PC-9 (cell line): ENCODE data around the gene HCST. TPM values are rescaled to one million over a fixed set of nuclear protein-coding genes. Genes with fewer than 3 reads are reported as not detected.
A peak's percentile ranks its signal among the peaks of the same experiment; 100 is the strongest.

Experiments
- BruUV-seq: library from RNA; stranded (reverse); fragments of 400-500 nt; replicated peaks from 2 replicates; lab custom pipeline; 2021; lab: Mats Ljungman, UMichigan
- CTCF ChIA-PET: fragments of 300-600 bp; sonication (Branson Sonifier 250); formaldehyde crosslinking; loops from one replicate; lab custom pipeline; 2022; ENCODE audit warnings: antibody characterized with exemption; lab: Charles Lee
- POLR2A ChIA-PET: fragments of 300-600 bp; sonication (Branson Sonifier 250); formaldehyde crosslinking; loops from one replicate; lab custom pipeline; 2022; ENCODE audit warnings: antibody characterized with exemption; ENCODE audit not compliant: unreplicated experiment; lab: Charles Lee
- DNase-seq, 2 experiments: peaks; one replicate each; pipeline versions ENCODE4 v3.0.0 to v3.0.0-alpha.2; 2015 to 2022; ENCODE audit warnings: mixed read lengths in 1 of 2
- H2AFZ ChIP-seq: fragments of 200-600 bp; sonication (generic); 2 replicates; pipeline ENCODE4 v1.8.1; 2017; ENCODE audit warnings: antibody characterized with exemption
- H3F3A ChIP-seq: fragments of 200-600 bp; sonication (generic); 2 replicates; pipeline ENCODE4 v1.8.1; 2017; ENCODE audit warnings: antibody characterized with exemption, mild to moderate bottlenecking, low read depth; ENCODE audit not compliant: insufficient read depth
- H3K27ac ChIP-seq: fragments of 200-600 bp; sonication (generic); 2 replicates; pipeline ENCODE4 v1.6.1; 2016; ENCODE audit warnings: mixed run types
- H3K27me3 ChIP-seq: fragments of 200-600 bp; sonication (generic); 2 replicates; pipeline ENCODE4 v1.6.1; 2016; ENCODE audit warnings: low read depth, mixed run types; ENCODE audit not compliant: insufficient read depth
- H3K36me3 ChIP-seq: fragments of 200-600 bp; sonication (generic); 2 replicates; pipeline ENCODE4 v1.6.1; 2016; ENCODE audit warnings: low read depth, mixed run types
- H3K4me1 ChIP-seq: fragments of 200-600 bp; sonication (generic); replicated peaks from 2 replicates; pipeline ENCODE4 v1.6.1; 2016; ENCODE audit warnings: mixed run types; ENCODE audit not compliant: insufficient read depth
- H3K4me2 ChIP-seq: fragments of 200-600 bp; sonication (generic); 2 replicates; pipeline ENCODE4 v1.6.1; 2017; ENCODE audit warnings: mixed run types
- H3K4me3 ChIP-seq: fragments of 200-600 bp; sonication (generic); 2 replicates; pipeline ENCODE4 v1.6.1; 2016; ENCODE audit warnings: mixed run types
- H3K79me2 ChIP-seq: fragments of 200-600 bp; sonication (generic); 2 replicates; pipeline ENCODE4 v1.6.1; 2017; ENCODE audit warnings: low read depth, mixed run types
- H3K9me2 ChIP-seq: fragments of 200-600 bp; sonication (generic); 2 replicates; pipeline ENCODE4 v1.8.1; 2017; ENCODE audit warnings: mild to moderate bottlenecking; ENCODE audit not compliant: insufficient read depth
- H3K9me3 ChIP-seq: fragments of 200-600 bp; sonication (generic); 2 replicates; pipeline ENCODE4 v1.8.1; 2016; ENCODE audit warnings: low read depth; ENCODE audit not compliant: insufficient read depth
- H4K20me1 ChIP-seq: fragments of 200-600 bp; sonication (generic); 2 replicates; pipeline ENCODE4 v1.8.1; 2017; ENCODE audit not compliant: insufficient read depth
- EZH2 ChIP-seq: fragments of 200-600 bp; sonication (generic); IDR thresholded peaks from 2 replicates; pipeline ENCODE4 v1.8.0; 2017; ENCODE audit warnings: antibody characterized with exemption, low read depth
- intact Hi-C: fragments of 100-400 bp; cut with micrococcal nuclease; formaldehyde crosslinking; loops from one replicate; pipeline ENCODE4 v1.10.0; 2022; ENCODE audit not compliant: unreplicated experiment
- total RNA-seq: library from RNA; stranded (reverse); gene quantifications from 2 replicates; pipeline ENCODE4 v1.2.3, GENCODE V29; 2021
- TF ChIP-seq, protein P1 (sequence below): fragments of 200-600 bp; sonication (generic); conservative IDR thresholded peaks from 2 replicates; pipeline ENCODE4 v1.6.1; 2017; ENCODE audit warnings: mixed run types, antibody characterized with exemption, mild to moderate bottlenecking, moderate library complexity

The HCST gene
- total RNA-seq, 1 experiment from 2014 or later = 1.8 TPM

DNA sequence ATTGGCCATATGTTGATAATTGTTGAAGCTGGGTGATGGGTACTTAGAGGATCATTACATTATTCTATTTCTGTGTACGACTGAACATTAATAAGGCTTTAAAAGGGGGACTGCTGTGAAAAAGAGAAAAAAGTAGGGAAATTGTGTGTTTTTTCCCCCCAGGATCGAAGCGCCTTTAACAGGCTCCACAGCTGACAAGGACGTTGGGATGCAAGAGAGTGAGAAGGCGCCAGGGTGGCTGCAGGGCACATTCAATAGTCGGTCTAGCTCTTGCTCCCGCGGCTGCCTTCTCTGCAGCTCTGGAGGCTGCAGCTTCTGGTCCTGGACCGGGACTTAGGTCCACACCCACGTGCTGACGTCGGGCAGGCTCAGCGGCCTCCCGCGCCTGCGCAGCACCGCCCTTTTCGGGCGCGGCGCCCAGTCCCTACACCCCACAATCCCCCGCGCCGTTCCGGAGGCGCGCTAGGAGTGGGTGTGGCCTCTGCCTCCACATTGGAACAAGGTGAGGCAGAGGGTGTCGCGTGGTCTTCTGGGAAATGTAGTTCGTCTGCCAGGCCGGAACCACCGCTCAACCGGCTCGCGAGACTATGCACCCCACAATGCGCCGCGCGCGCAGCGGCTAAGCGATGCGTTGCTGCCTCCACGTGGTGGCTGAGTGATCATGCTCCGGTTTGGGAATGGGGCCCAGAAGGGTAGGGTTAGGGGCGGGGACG is 29.0 kb downstream of the HCST start:
- no peaks in the 10 kb centered on the region for H4K20me1 ChIP-seq
- ChIA-PET POLR2A (interaction anchor here (0.5 to 0.6 kb wide), 5 partner anchors 10 to 186 kb away, joined by 3 to 10 read pairs (median 6); partner anchors contain the start of genes LIN37, PSENEN and U2AF1L4), CTCF (interaction anchor here (0.5 to 0.9 kb wide), 9 partner anchors 13 to 558 kb away, joined by 3 to 7 read pairs (median 3); partner anchors contain the start of genes LIN37 and ZNF566)
- no peaks in the 10 kb centered on the region for H3K36me3 ChIP-seq
- H3K27me3 ChIP-seq = peaks cover 13% of the 10 kb centered on the region
- H3K27ac ChIP-seq = no peak overlapping the region
- no peaks in the 10 kb centered on the region for H3K9me3 ChIP-seq
- peaks cover 16% of the 10 kb centered on the region for H3K4me1 ChIP-seq
- BruUV-seq = no TSS peak
- H3F3A ChIP-seq = peaks cover 9% of the 10 kb centered on the region; the same call in 1 of the 2 replicates
- intact Hi-C loops = loop anchor here (1.0 to 10.0 kb wide), 7 partner anchors 31 to 617 kb away; partner anchors contain the start of genes LIN37, NFKBID and TMEM147
- no peaks in the 10 kb centered on the region for H3K9me2 ChIP-seq
- DNase-seq = peak; percentile 96 to 99
- peak overlapping the region; percentile 55 for H3K4me3 ChIP-seq
- peak overlapping the region; percentile 81 for H2AFZ ChIP-seq
- H3K79me2 ChIP-seq = no peaks in the 10 kb centered on the region
- TF ChIP-seq EZH2 = no peak
- TF ChIP-seq, protein P1, sequence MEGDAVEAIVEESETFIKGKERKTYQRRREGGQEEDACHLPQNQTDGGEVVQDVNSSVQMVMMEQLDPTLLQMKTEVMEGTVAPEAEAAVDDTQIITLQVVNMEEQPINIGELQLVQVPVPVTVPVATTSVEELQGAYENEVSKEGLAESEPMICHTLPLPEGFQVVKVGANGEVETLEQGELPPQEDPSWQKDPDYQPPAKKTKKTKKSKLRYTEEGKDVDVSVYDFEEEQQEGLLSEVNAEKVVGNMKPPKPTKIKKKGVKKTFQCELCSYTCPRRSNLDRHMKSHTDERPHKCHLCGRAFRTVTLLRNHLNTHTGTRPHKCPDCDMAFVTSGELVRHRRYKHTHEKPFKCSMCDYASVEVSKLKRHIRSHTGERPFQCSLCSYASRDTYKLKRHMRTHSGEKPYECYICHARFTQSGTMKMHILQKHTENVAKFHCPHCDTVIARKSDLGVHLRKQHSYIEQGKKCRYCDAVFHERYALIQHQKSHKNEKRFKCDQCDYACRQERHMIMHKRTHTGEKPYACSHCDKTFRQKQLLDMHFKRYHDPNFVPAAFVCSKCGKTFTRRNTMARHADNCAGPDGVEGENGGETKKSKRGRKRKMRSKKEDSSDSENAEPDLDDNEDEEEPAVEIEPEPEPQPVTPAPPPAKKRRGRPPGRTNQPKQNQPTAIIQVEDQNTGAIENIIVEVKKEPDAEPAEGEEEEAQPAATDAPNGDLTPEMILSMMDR = peak; percentile 80
- H3K4me2 ChIP-seq = peak overlapping the region; percentile 92

DNA sequence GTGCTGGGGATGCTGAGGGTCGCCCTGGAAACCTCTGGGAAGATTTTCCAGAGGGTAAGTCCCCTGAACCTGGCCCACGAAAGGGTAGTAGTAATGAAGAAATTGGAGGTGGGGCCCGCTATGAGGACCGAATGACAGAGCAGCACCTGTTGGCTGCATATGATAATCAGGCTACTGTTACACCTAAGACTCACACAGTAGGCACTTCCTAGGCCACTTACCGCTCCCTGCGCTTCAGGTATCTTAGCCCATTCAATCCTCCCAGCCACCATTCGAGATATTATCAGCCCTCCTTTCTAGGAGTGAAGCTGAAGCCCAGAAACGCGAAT is 29.5 kb downstream of the HCST start:
- no peak overlapping the region for H3K27ac ChIP-seq
- no peak for TF ChIP-seq EZH2
- TF ChIP-seq, protein P1 = peak; percentile 13; the same call in 1 of the 2 replicates
- no peaks in the 10 kb centered on the region for H3K9me3 ChIP-seq
- peaks cover 17% of the 10 kb centered on the region for H3K4me1 ChIP-seq
- H3K9me2 ChIP-seq = no peaks in the 10 kb centered on the region
- H3K27me3 ChIP-seq = peaks cover 9% of the 10 kb centered on the region; the same call in 1 of the 2 replicates
- BruUV-seq = no TSS peak
- H3K4me3 ChIP-seq = peak overlapping the region; percentile 7; the same call in 1 of the 2 replicates
- DNase-seq = no peak
- no peaks in the 10 kb centered on the region; the same call in 1 of the 2 replicates for H4K20me1 ChIP-seq
- H3K79me2 ChIP-seq = 0 out of 2 replicates have a peak, but pooled peaks cover 3% of the 10 kb centered on the region
- H3F3A ChIP-seq = peaks cover 9% of the 10 kb centered on the region; the same call in 1 of the 2 replicates
- ChIA-PET CTCF (interaction anchor here (0.7 kb wide), 2 partner anchors 12 to 557 kb away, joined by 3 read pairs; partner anchors contain the start of gene ZNF566), POLR2A (interaction anchor here (0.6 kb wide), 2 partner anchors 10 to 148 kb away, joined by 10 read pairs; no protein-coding TSS in a partner anchor)
- H2AFZ ChIP-seq = 0 out of 2 replicates have a peak overlapping the region, but pooled peaks have one; percentile 53
- intact Hi-C loops = loop anchor here (1.0 to 10.0 kb wide), 7 partner anchors 32 to 617 kb away; partner anchors contain the start of genes LIN37, NFKBID and TMEM147
- peak overlapping the region; percentile 37 for H3K4me2 ChIP-seq
- H3K36me3 ChIP-seq = no peaks in the 10 kb centered on the region

DNA sequence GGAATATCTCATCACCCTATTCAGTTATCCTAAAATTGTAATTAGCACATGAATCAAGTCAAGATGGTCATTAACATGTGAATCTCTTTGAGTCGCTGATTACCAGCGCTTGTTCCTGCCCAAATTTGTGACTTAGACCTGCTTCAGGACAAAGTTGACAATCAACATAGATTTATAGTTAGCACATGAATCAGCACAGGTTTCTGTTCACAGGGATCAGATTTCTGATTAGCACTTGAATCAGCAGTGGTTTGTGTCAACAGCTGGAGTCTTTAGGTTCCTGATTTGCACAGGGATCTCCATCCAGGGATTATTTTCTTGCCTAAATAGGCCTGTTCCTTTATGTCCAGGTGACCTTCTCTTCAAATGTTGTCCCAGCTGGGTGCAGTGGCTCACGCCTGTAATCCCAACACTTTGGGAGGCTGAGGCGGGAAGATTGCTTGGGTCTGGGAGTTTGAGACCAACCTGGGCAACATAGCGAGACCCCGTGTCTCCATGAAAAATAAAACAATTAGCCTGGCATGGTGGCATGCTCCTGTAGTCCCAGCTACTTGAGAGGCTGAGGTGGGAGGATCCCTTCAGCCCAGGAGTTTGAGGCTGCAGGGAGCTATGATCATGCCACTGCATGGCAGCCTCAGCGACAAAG is 30.1 kb downstream of the HCST start:
- Histone ChIP-seq H3K9me3 (no peaks in the 10 kb centered on the region), H3K4me3 (no peak overlapping the region), H3K36me3 (no peaks in the 10 kb centered on the region), H4K20me1 (no peaks in the 10 kb centered on the region; the same call in 1 of the 2 replicates), H3K4me2 (0 out of 2 replicates have a peak overlapping the region, but pooled peaks have one; percentile 37), H3K79me2 (0 out of 2 replicates have a peak, but pooled peaks cover 5% of the 10 kb centered on the region), H3F3A (peaks cover 9% of the 10 kb centered on the region; the same call in 1 of the 2 replicates), H3K27me3 (0 out of 2 replicates have a peak, but pooled peaks cover 4% of the 10 kb centered on the region), H3K9me2 (no peaks in the 10 kb centered on the region), H3K4me1 (peaks cover 23% of the 10 kb centered on the region), H3K27ac (no peak overlapping the region), H2AFZ (no peak overlapping the region)
- TF ChIP-seq, protein P1 = no peak
- TF ChIP-seq EZH2 = no peak
- DNase-seq = no peak
- POLR2A ChIA-PET = no interaction called here
- CTCF ChIA-PET = no interaction called here
- no TSS peak for BruUV-seq
- intact Hi-C loops = loop anchor here (5.0 to 10.0 kb wide), 2 partner anchors 385 to 618 kb away; partner anchors contain the start of gene TMEM147
